Glutamatergic neuron (in vitro differentiated cells): ENCODE data around the gene MT1A. TPM values are rescaled to one million over a fixed set of nuclear protein-coding genes. Genes with fewer than 3 reads are reported as not detected.

Source experiments
- DNase-seq: peaks from one replicate; pipeline ENCODE4 v3.0.0; 2022
- H3K27ac Mint-ChIP-seq: one replicate; pipeline ENCODE4 v1.8.0; 2020; ENCODE audit warnings: mild to moderate bottlenecking, mixed read lengths, inconsistent platforms; ENCODE audit not compliant: unreplicated experiment
- H3K27me3 Mint-ChIP-seq: one replicate; pipeline ENCODE4 v1.8.0; 2020; ENCODE audit warnings: mild to moderate bottlenecking, moderate library complexity, mixed read lengths, inconsistent platforms; ENCODE audit not compliant: unreplicated experiment
- H3K36me3 Mint-ChIP-seq: one replicate; pipeline ENCODE4 v1.8.0; 2020; ENCODE audit warnings: mild to moderate bottlenecking, mixed read lengths, inconsistent platforms; ENCODE audit not compliant: unreplicated experiment
- H3K4me1 Mint-ChIP-seq: one replicate; pipeline ENCODE4 v1.8.0; 2020; ENCODE audit warnings: mild to moderate bottlenecking, low read depth, mixed read lengths, inconsistent platforms; ENCODE audit not compliant: unreplicated experiment
- H3K4me3 Mint-ChIP-seq: one replicate; pipeline ENCODE4 v1.8.0; 2020; ENCODE audit warnings: mild to moderate bottlenecking, mixed read lengths, inconsistent platforms; ENCODE audit not compliant: unreplicated experiment
- H3K9me3 Mint-ChIP-seq: one replicate; pipeline ENCODE4 v1.8.0; 2020; ENCODE audit warnings: mild to moderate bottlenecking, moderate library complexity, mixed read lengths, inconsistent platforms; ENCODE audit not compliant: unreplicated experiment
- total RNA-seq: library from RNA; stranded (reverse); fragmentation: NEBNext Ultra II Directional; extraction: Animal tissue kit (Norgen Biotek cat#: 25700); gene quantifications from one replicate; pipeline ENCODE4 v1.2.1, GENCODE V29; 2021; ENCODE audit not compliant: unreplicated experiment
- TF ChIP-seq, protein P1 (sequence below): fragments of 200-600 bp; sonication (generic); IDR thresholded peaks from one replicate; pipeline ENCODE4 v1.5.0; 2021; ENCODE audit not compliant: partially characterized antibody, unreplicated experiment

Gene MT1A
- total RNA-seq, 1 donor from 2014 or later: not detected

DNA sequence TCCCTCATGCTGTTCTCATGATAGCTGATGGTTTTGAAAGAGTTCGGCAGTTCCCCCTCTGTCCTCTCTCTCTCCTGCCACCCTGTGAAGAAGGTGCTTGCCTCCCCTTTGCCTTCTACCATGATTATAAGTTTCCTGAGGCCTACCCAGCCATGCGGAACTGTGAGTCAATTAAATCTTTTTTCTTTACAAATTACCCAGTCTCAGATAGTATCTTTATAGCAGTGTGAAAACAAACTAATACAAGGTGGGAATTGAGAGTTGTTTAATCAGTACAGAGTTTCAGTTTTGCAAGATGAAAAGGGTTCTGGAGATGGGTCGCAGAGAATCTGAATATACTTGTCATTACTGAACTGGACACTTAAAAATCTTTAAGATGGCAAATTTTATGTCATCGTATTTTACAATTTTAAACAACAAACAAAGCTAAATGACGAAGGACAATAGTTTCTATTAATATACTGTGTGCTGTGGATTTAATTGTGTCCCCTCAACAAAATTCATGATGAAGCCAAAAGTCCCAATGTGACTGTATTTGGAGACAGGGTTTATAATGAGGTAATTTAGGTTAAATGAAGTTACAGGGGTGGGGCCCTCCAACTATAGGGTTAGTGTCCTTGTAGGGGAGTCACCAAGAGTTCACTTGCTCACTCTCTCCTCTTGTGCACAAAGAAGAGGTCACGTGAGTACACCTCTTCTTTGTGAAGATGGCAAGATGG is 44.7 kb upstream of the MT1A start:
- TF ChIP-seq, protein P1, sequence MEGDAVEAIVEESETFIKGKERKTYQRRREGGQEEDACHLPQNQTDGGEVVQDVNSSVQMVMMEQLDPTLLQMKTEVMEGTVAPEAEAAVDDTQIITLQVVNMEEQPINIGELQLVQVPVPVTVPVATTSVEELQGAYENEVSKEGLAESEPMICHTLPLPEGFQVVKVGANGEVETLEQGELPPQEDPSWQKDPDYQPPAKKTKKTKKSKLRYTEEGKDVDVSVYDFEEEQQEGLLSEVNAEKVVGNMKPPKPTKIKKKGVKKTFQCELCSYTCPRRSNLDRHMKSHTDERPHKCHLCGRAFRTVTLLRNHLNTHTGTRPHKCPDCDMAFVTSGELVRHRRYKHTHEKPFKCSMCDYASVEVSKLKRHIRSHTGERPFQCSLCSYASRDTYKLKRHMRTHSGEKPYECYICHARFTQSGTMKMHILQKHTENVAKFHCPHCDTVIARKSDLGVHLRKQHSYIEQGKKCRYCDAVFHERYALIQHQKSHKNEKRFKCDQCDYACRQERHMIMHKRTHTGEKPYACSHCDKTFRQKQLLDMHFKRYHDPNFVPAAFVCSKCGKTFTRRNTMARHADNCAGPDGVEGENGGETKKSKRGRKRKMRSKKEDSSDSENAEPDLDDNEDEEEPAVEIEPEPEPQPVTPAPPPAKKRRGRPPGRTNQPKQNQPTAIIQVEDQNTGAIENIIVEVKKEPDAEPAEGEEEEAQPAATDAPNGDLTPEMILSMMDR: no peak
- Mint-ChIP-seq H3K27me3 (peaks cover 7% of the 10 kb centered on the region), H3K9me3 (peaks cover 11% of the 10 kb centered on the region), H3K4me1 (no peaks in the 10 kb centered on the region), H3K36me3 (no peaks in the 10 kb centered on the region), H3K4me3 (no peak overlapping the region), H3K27ac (no peak overlapping the region)
- no peak for DNase-seq

DNA sequence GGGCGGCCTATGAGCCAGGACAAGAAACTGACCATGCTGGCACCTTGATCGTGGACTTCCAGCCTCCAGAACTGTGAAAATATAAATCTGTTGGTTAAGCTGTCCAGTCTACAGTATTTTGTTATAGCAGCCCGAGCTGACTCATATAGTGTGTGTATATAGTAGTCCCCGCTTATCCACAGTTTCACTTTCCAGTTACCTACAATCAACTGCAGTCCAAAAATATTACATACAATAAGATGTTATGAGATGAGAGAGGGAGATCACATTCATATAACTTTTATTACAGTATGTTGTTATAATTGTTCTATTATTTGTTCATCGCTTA is 44.2 kb upstream of the MT1A start:
- Mint-ChIP-seq H3K27me3 (peaks cover 5% of the 10 kb centered on the region), H3K4me1 (no peaks in the 10 kb centered on the region), H3K4me3 (no peak overlapping the region), H3K9me3 (peaks cover 9% of the 10 kb centered on the region), H3K27ac (no peak overlapping the region), H3K36me3 (no peaks in the 10 kb centered on the region)
- TF ChIP-seq, protein P1: no peak
- DNase-seq: no peak

DNA sequence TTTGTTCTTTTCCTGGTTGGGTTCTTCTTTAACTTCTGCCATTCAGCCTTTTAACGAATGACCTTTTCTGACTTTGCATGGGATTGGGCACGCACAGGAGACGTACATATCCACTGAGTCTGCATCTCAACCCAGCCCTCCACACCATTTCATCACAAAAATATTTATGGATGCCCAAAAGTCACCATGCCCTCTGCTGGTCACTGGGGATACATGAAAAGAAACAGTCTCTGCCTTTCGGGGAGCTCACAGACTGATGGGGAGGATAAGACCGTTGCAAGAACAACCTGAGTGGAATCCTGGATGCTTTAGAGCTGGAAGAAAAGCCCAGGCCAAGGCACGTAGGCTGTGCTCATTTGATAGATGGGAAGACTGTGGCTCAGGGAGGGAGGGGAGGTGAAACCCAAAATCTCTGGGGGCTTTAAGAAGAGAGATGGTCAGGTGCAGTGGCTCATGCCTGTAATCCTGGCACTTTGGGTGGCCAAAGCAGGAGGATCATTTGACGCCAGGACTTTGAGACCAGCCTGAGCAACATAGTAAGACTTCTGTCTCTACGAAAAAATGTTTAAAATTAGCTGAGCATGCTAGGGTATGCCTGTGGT is 38.0 kb upstream of the MT1A start:
- Mint-ChIP-seq H3K27me3 (peaks cover 2% of the 10 kb centered on the region), H3K4me3 (no peak overlapping the region), H3K36me3 (no peaks in the 10 kb centered on the region), H3K4me1 (no peaks in the 10 kb centered on the region), H3K9me3 (no peaks in the 10 kb centered on the region), H3K27ac (no peak overlapping the region)
- TF ChIP-seq, protein P1: peak; percentile 65
- no peak for DNase-seq

DNA sequence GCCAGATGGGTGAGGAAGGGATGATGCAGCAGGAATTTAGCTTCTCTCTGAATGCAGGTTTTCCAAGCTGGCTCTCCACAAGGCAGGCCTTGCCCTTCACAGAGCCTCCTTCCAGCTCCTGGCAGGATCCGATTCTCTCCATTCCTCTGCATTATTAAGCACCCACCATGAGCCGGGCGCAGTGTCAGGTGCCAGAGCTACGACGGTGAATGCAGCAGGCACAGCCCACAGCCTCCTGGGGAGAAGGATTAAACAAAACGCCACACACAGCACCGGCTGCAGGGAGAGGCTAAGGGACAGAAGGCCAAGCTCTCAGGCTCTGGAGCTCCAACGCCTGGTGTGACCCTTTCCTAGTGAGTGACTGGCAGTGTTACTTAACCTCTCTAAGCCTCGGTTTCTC is 37.1 kb upstream of the MT1A start:
- Mint-ChIP-seq H3K36me3 (no peaks in the 10 kb centered on the region), H3K27ac (no peak overlapping the region), H3K4me1 (no peaks in the 10 kb centered on the region), H3K9me3 (no peaks in the 10 kb centered on the region), H3K27me3 (peaks cover 7% of the 10 kb centered on the region), H3K4me3 (no peak overlapping the region)
- TF ChIP-seq, protein P1: no peak
- DNase-seq: no peak

DNA sequence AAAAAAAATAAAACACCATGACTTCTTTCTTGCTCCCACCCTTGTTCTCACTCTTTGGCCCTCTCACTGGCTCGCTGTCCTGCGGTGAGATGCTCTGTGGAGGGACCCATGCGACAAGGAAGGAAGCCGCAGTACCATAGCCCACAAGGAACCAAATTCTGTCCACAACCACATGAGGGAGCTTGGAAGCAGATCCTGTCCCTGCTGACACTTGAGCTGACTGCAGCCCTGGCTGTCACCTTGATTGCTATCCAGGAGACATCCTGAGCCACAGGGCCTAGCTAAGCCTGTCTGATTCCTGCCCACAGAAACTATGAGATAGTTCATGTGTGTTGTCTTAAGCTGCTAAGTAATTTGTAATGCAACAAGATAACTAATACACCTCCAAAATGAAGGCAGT is 34.9 kb upstream of the MT1A start:
- DNase-seq: no peak
- H3K4me3 Mint-ChIP-seq: no peak overlapping the region
- TF ChIP-seq, protein P1: no peak
- H3K4me1 Mint-ChIP-seq: peaks cover 2% of the 10 kb centered on the region
- no peak overlapping the region for H3K27ac Mint-ChIP-seq
- peaks cover 13% of the 10 kb centered on the region for H3K27me3 Mint-ChIP-seq
- H3K36me3 Mint-ChIP-seq: no peaks in the 10 kb centered on the region
- H3K9me3 Mint-ChIP-seq: no peaks in the 10 kb centered on the region
